H1 (cell line): ENCODE data around the gene GPRC5D. TPM values are rescaled to one million over a fixed set of nuclear protein-coding genes. Genes with fewer than 3 reads are reported as not detected.

Experiments used
- CTCF ChIA-PET: fragments of 300-600 bp; sonication (Branson Sonifier 250); formaldehyde crosslinking; loops from one replicate; lab custom pipeline; 2021; ENCODE audit not compliant: partially characterized antibody; lab: Charles Lee
- POLR2A ChIA-PET: fragments of 300-600 bp; sonication (Branson Sonifier 250); formaldehyde crosslinking; loops from one replicate; lab custom pipeline; 2021; ENCODE audit warnings: inconsistent platforms; ENCODE audit not compliant: partially characterized antibody; lab: Charles Lee
- DNase-seq, 2 experiments: peaks; one replicate each; pipeline versions ENCODE4 v3.0.0 to v3.0.0-alpha.2; 2010 to 2022; ENCODE audit warnings: low spot score in 2 of 2, low read depth in 1 of 2, mixed read lengths in 1 of 2
- FAIRE-seq: peaks from 2 replicates; lab custom pipeline; 2011; peaks lifted over from hg19 to GRCh38; lab: Jason Lieb, UNC
- H2AFZ ChIP-seq: 2 replicates; pipeline ENCODE4 v1.8.1; 2012; ENCODE audit warnings: low read length, inconsistent platforms
- H2AK5ac ChIP-seq: 2 replicates; pipeline ENCODE4 v1.6.1; 2013; ENCODE audit warnings: low read depth, low read length
- H2BK120ac ChIP-seq: replicated peaks from 2 replicates; pipeline ENCODE3; 2013; ENCODE audit warnings: low read depth, low read length, inconsistent platforms
- H2BK12ac ChIP-seq: 2 replicates; pipeline ENCODE4 v1.6.1; 2013; ENCODE audit warnings: low read depth, low read length
- H2BK15ac ChIP-seq: 2 replicates; pipeline ENCODE4 v1.6.1; 2013; ENCODE audit warnings: low read length
- H2BK20ac ChIP-seq: 2 replicates; pipeline ENCODE4 v1.6.1; 2013; ENCODE audit warnings: low read length
- H2BK5ac ChIP-seq: 2 replicates; pipeline ENCODE4 v1.6.1; 2013; ENCODE audit warnings: low read depth, low read length
- H3K14ac ChIP-seq: 2 replicates; pipeline ENCODE4 v1.6.1; 2013; ENCODE audit warnings: inconsistent platforms; ENCODE audit not compliant: insufficient read length
- H3K18ac ChIP-seq: 2 replicates; pipeline ENCODE4 v1.6.1; 2013; ENCODE audit warnings: low read length; ENCODE audit errors: extremely low read depth
- H3K23ac ChIP-seq: 2 replicates; pipeline ENCODE4 v1.6.1; 2013; ENCODE audit warnings: inconsistent platforms; ENCODE audit not compliant: insufficient read length
- H3K23me2 ChIP-seq: 2 replicates; pipeline ENCODE4 v1.6.1; 2013; ENCODE audit warnings: low read depth, low read length
- H3K27ac ChIP-seq: 2 replicates; pipeline ENCODE4 v1.6.1; 2011; ENCODE audit warnings: low read depth, low read length, inconsistent platforms
- H3K27me3 ChIP-seq, 4 experiments: replicated peaks in 1 of 4; 1 replicate in 1 of 4; 2 replicates in 3 of 4; pipeline versions ENCODE4 v1.6.1 to v1.8.1; 2011 to 2013; ENCODE audit warnings: low read length in 3 of 4, mild to moderate bottlenecking in 3 of 4, inconsistent platforms in 2 of 4, mixed read lengths in 2 of 4, moderate library complexity in 1 of 4; ENCODE audit not compliant: control insufficient read depth in 3 of 4, insufficient read depth in 3 of 4; ENCODE audit errors: extremely low read depth in 1 of 4
- H3K36me3 ChIP-seq, 4 experiments: 2 replicates each; pipeline versions ENCODE4 v1.6.1 to v1.8.1; 2011 to 2013; ENCODE audit warnings: mild to moderate bottlenecking in 4 of 4, low read length in 3 of 4, moderate library complexity in 2 of 4, control low read depth in 1 of 4, inconsistent platforms in 1 of 4; ENCODE audit not compliant: insufficient read depth in 4 of 4, control insufficient read depth in 2 of 4
- H3K4ac ChIP-seq: replicated peaks from 2 replicates; pipeline ENCODE3; 2013; ENCODE audit warnings: low read length, low read depth, mixed read lengths, inconsistent platforms; ENCODE audit not compliant: insufficient read length
- H3K4me1 ChIP-seq, 4 experiments: replicated peaks in 1 of 4; 1 replicate in 1 of 4; 2 replicates in 3 of 4; pipeline versions ENCODE4 v1.6.1 to v1.8.1; 2011 to 2013; ENCODE audit warnings: low read length in 3 of 4, inconsistent platforms in 2 of 4, mixed read lengths in 1 of 4; ENCODE audit not compliant: insufficient read depth in 4 of 4, control insufficient read depth in 3 of 4
- H3K4me2 ChIP-seq, 2 experiments: 2 replicates each; pipeline versions ENCODE4 v1.6.1 to v1.8.1; 2011 to 2013; ENCODE audit warnings: low read depth in 2 of 2, low read length in 2 of 2, control low read depth in 1 of 2, inconsistent platforms in 1 of 2, mild to moderate bottlenecking in 1 of 2; ENCODE audit not compliant: insufficient read depth in 1 of 2
- H3K4me3 ChIP-seq, 4 experiments: fragments of 200-600, 300-600 bp in 1 of 4; sonication (generic), shearing (Covaris generic), sonication (Bioruptor Twin) in 1 of 4; 2 replicates each; pipeline versions ENCODE4 v1.5.1 to v1.8.1; 2011 to 2016; ENCODE audit warnings: low read length in 4 of 4, low read depth in 3 of 4, control low read depth in 2 of 4, inconsistent platforms in 2 of 4, mild to moderate bottlenecking in 2 of 4, mixed read lengths in 1 of 4, moderate library complexity in 1 of 4; ENCODE audit not compliant: insufficient read depth in 2 of 4; ENCODE audit errors: extremely low read depth in 1 of 4
- H3K56ac ChIP-seq: replicated peaks from 2 replicates; pipeline ENCODE3; 2013; ENCODE audit warnings: low read depth, mild to moderate bottlenecking, mixed read lengths, low read length, inconsistent platforms; ENCODE audit not compliant: insufficient read length
- H3K79me1 ChIP-seq: 2 replicates; pipeline ENCODE4 v1.6.1; 2013; ENCODE audit warnings: low read depth, low read length, control low read depth
- H3K79me2 ChIP-seq, 2 experiments: 2 replicates each; pipeline versions ENCODE4 v1.6.1 to v1.8.1; 2012 to 2013; ENCODE audit warnings: low read length in 2 of 2, mild to moderate bottlenecking in 2 of 2, inconsistent platforms in 1 of 2; ENCODE audit not compliant: insufficient read depth in 2 of 2, control insufficient read depth in 1 of 2
- H3K9ac ChIP-seq, 4 experiments: replicated peaks in 1 of 4; 1 replicate in 1 of 4; 2 replicates in 3 of 4; pipeline versions ENCODE4 v1.6.1 to v1.8.1; 2011 to 2013; ENCODE audit warnings: low read depth in 3 of 4, low read length in 3 of 4, control low read depth in 2 of 4, mild to moderate bottlenecking in 2 of 4, moderate library complexity in 2 of 4, inconsistent platforms in 1 of 4; ENCODE audit errors: extremely low read depth in 1 of 4
- H3K9me3 ChIP-seq, 2 experiments: 2 replicates each; pipeline versions ENCODE4 v1.6.1 to v1.8.1; 2012 to 2013; ENCODE audit warnings: mild to moderate bottlenecking in 2 of 2, moderate library complexity in 2 of 2, control low read depth in 1 of 2, inconsistent platforms in 1 of 2, low read depth in 1 of 2, low read length in 1 of 2, mixed read lengths in 1 of 2; ENCODE audit not compliant: insufficient read depth in 2 of 2
- H4K20me1 ChIP-seq, 2 experiments: replicated peaks in 1 of 2; 2 replicates each; pipeline versions ENCODE3 to v1.8.1; 2011 to 2013; ENCODE audit warnings: inconsistent platforms in 2 of 2, low read length in 2 of 2, mild to moderate bottlenecking in 1 of 2; ENCODE audit not compliant: insufficient read depth in 2 of 2, control insufficient read depth in 1 of 2
- H4K5ac ChIP-seq: 2 replicates; pipeline ENCODE4 v1.6.1; 2013; ENCODE audit warnings: low read length, low read depth, mixed read lengths, inconsistent platforms; ENCODE audit not compliant: insufficient read length
- H4K8ac ChIP-seq: 2 replicates; pipeline ENCODE4 v1.8.0; 2013; ENCODE audit warnings: mild to moderate bottlenecking, moderate library complexity, low read length, inconsistent platforms; ENCODE audit not compliant: insufficient read depth; ENCODE audit errors: extremely low read depth
- H4K91ac ChIP-seq: replicated peaks from 2 replicates; pipeline ENCODE3; 2013; ENCODE audit warnings: low read length, mixed read lengths, inconsistent platforms; ENCODE audit not compliant: insufficient read length
- BCL11A ChIP-seq, 2 experiments: IDR thresholded peaks; one replicate each; pipeline ENCODE4 v1.6.1; 2011; ENCODE audit warnings: low read depth in 2 of 2, low read length in 2 of 2, mild to moderate bottlenecking in 2 of 2
- EZH2 ChIP-seq: fragments of 200-600 bp; sonication (generic); IDR thresholded peaks from 2 replicates; pipeline ENCODE4 v1.7.1; 2012; ENCODE audit warnings: low read depth, mild to moderate bottlenecking, moderate library complexity, low read length, inconsistent platforms; ENCODE audit not compliant: severe bottlenecking
- WGBS, 2 experiments: shearing (Covaris generic) in 1 of 2; methylation state at CpG; one replicate each; pipeline versions ENCODE4 v1.1.6 to v1.1.7; 2013 to 2015; ENCODE audit warnings: low lambda C conversion rate in 2 of 2, mixed read lengths in 2 of 2, inconsistent platforms in 1 of 2, low coverage in 1 of 2, missing lambda C conversion rate in 1 of 2; ENCODE audit not compliant: insufficient replicate concordance in 2 of 2, insufficient coverage in 1 of 2, insufficient read length in 1 of 2; ENCODE audit errors: extremely low coverage in 1 of 2, missing lambda C conversion rate in 1 of 2; 5-methylcytosine and 5-hydroxymethylcytosine counted together
- polyA plus RNA-seq, 7 experiments: library from polyadenylated mRNA; depleted of rRNA in 3 of 7; stranded (reverse) in 5 of 7; unstranded in 2 of 7; fragments of >200 nt in 5 of 7; fragments of 200-250 nt in 2 of 7; gene quantifications; 1 replicate in 5 of 7; 2 replicates in 1 of 7; 4 replicates in 1 of 7; pipeline versions ENCODE4 v1.2.1 to v1.2.3, GENCODE V29; 2011 to 2013; ENCODE audit warnings: missing spikeins in 2 of 7, mixed read lengths in 2 of 7
- total RNA-seq: library from RNA; stranded (reverse); fragmentation: NEBNext Ultra II Directional; extraction: Animal tissue kit (Norgen Biotek cat#: 25700); gene quantifications from 2 replicates; pipeline ENCODE4 v1.2.1, GENCODE V29; 2021

GPRC5D gene
- total and polyA plus RNA-seq, 2 of the 8 experiments (the other 6 are each of a cell fraction or from before 2014, with no cell fraction given): 0.45 TPM; not detected in 1

DNA sequence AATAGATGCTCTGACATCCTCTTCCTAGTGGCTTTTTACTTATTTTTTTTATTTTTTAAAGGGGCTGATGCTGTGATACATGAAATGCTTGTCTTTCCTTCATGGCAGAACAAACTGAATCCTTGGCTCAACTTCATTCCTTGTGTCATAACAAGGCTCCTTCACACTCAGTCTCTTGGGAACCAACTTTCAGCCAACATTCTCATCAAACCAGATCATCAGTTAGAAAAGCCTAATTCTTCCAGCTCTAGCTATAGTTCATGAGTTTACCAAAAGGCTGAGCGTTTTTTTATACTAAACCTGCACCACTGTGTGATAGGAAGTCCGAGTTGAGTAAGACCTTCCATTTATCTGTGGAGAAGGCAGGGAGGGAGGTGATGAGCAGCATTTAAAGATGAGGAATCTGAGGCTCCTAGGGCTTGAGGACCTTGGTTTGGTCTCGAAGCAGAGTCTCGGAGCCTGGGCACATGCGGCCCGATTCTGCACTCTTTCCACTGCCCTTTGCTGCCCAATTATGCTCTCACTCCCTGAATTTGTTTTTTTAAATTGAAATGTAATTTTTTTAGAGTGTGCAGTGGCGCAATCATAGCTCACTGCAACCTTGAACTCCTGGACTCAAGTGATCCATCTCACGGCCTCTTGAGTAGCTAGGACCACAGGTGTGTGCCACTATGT, 8.2 kb downstream of the GPRC5D start:
- H3K79me2 ChIP-seq: no peaks in the 10 kb centered on the region
- H3K27ac ChIP-seq: no peak overlapping the region
- 88% methylated on average over 8 of the region's 8 CpGs; no CpG with 5 or more reads in 1 of the 2 experiments for WGBS, 2 experiments
- FAIRE-seq (no peak), DNase-seq (no peak)
- H3K9ac ChIP-seq: no peak overlapping the region
- no peak overlapping the region for H3K4ac ChIP-seq
- H3K23ac ChIP-seq: no peak overlapping the region
- H3K9me3 ChIP-seq: no peaks in the 10 kb centered on the region
- H3K4me1 ChIP-seq: no peaks in the 10 kb centered on the region
- H3K79me1 ChIP-seq: no peaks in the 10 kb centered on the region
- H3K56ac ChIP-seq: no peak overlapping the region
- no peak overlapping the region for H2AFZ ChIP-seq
- H2BK12ac ChIP-seq: no peak overlapping the region
- no peaks in the 10 kb centered on the region for H4K20me1 ChIP-seq
- no peaks in the 10 kb centered on the region for H3K23me2 ChIP-seq
- no peak overlapping the region for H2BK15ac ChIP-seq
- H3K14ac ChIP-seq: no peak overlapping the region
- ChIA-PET CTCF (interaction anchor here (0.6 to 1.3 kb wide), 4 partner anchors 28 to 816 kb away, joined by 3 to 5 read pairs (median 4); no protein-coding TSS in a partner anchor), POLR2A (no interaction called here)
- H3K36me3 ChIP-seq: no peaks in the 10 kb centered on the region
- no peak overlapping the region for H4K5ac ChIP-seq
- H3K18ac ChIP-seq: no peak overlapping the region
- H3K4me2 ChIP-seq: no peak overlapping the region
- no peak overlapping the region for H4K8ac ChIP-seq
- TF ChIP-seq BCL11A (IDR thresholded peaks at IDR 0.05; ENCODE audit: low read depth in 2 of 2, low read length in 2 of 2): no peak
- TF ChIP-seq EZH2: no peak
- H2BK20ac ChIP-seq: no peak overlapping the region
- H3K4me3 ChIP-seq: no peak overlapping the region
- H2BK5ac ChIP-seq: no peak overlapping the region
- no peak overlapping the region for H2BK120ac ChIP-seq
- H3K27me3 ChIP-seq: no peaks in the 10 kb centered on the region
- H4K91ac ChIP-seq: no peak overlapping the region
- no peak overlapping the region for H2AK5ac ChIP-seq
